ENCODE measurements around the gene ERLEC1.

- TF ChIP-seq CTCF (IDR thresholded peaks at IDR 0.05) (no peak), ZFX (IDR thresholded peaks at IDR 0.05; ENCODE audit: borderline replicate concordance) (no peak)
Observed at GRCh38 chr2:53865962-53866361, 79.1 kb downstream of the ERLEC1 start.

Data from 22Rv1 (cell line).